Measurements from ENCODE around the gene MARCHF2. TPM values are rescaled to one million over a fixed set of nuclear protein-coding genes. Genes with fewer than 3 reads are reported as not detected.
A peak's percentile ranks its signal among the peaks of the same experiment; 100 is the strongest.

MARCHF2 gene
- total RNA-seq, 2 experiments from 2014 or later: 20.6 to 20.8 TPM

GRCh38 chr19:8453616-8454015 is 40.5 kb downstream of the MARCHF2 start:
- Mint-ChIP-seq H3K4me1 (peaks cover 82% of the 10 kb centered on the region), H3K27ac (no peak overlapping the region), H3K27me3 (no peaks in the 10 kb centered on the region), H3K9me3 (no peaks in the 10 kb centered on the region), H3K36me3 (ENCODE audit: low read depth) (peaks cover 61% of the 10 kb centered on the region), H3K4me3 (no peak overlapping the region)
- CTCF ChIA-PET: interaction anchor here (1.5 kb wide), 1 partner anchor 9 kb away, joined by 4 read pairs; the partner anchor contains the start of gene HNRNPM
- POLR2A ChIA-PET: interaction anchor here (1.1 to 1.2 kb wide), 3 partner anchors 9 to 52 kb away, joined by 3 to 4 read pairs (median 3); partner anchors contain the start of gene HNRNPM
- no peak for DNase-seq

GRCh38 chr19:8454218-8454617 is 41.1 kb downstream of the MARCHF2 start:
- Mint-ChIP-seq H3K4me3 (no peak overlapping the region), H3K9me3 (no peaks in the 10 kb centered on the region), H3K4me1 (peaks cover 82% of the 10 kb centered on the region), H3K27ac (no peak overlapping the region), H3K36me3 (ENCODE audit: low read depth) (peaks cover 61% of the 10 kb centered on the region), H3K27me3 (no peaks in the 10 kb centered on the region)
- POLR2A ChIA-PET: interaction anchor here (1.1 kb wide), 2 partner anchors 10 to 52 kb away, joined by 3 to 4 read pairs; partner anchors contain the start of gene HNRNPM
- CTCF ChIA-PET: interaction anchor here (0.6 kb wide), 1 partner anchor 161 kb away, joined by 4 read pairs; no protein-coding TSS in a partner anchor
- no peak for DNase-seq

GRCh38 chr19:8455018-8455417 is 41.9 kb downstream of the MARCHF2 start:
- no peak overlapping the region for H3K4me3 Mint-ChIP-seq
- POLR2A ChIA-PET: no interaction called here
- peaks cover 85% of the 10 kb centered on the region for H3K4me1 Mint-ChIP-seq
- no peaks in the 10 kb centered on the region for H3K9me3 Mint-ChIP-seq
- no peak overlapping the region for H3K27ac Mint-ChIP-seq
- peaks cover 65% of the 10 kb centered on the region for H3K36me3 Mint-ChIP-seq (ENCODE audit: low read depth)
- CTCF ChIA-PET: interaction anchor here (0.6 kb wide), 2 partner anchors 161 to 243 kb away, joined by 3 to 4 read pairs; no protein-coding TSS in a partner anchor
- H3K27me3 Mint-ChIP-seq: no peaks in the 10 kb centered on the region
- no peak for DNase-seq

GRCh38 chr19:8456064-8456463 is 43.0 kb downstream of the MARCHF2 start:
- Mint-ChIP-seq H3K4me3 (no peak overlapping the region), H3K27ac (no peak overlapping the region), H3K9me3 (no peaks in the 10 kb centered on the region), H3K4me1 (peaks cover 91% of the 10 kb centered on the region), H3K36me3 (ENCODE audit: low read depth) (peaks cover 67% of the 10 kb centered on the region), H3K27me3 (no peaks in the 10 kb centered on the region)
- no peak for DNase-seq
- ChIA-PET CTCF (interaction anchor here (1.0 kb wide), 1 partner anchor 43 kb away, joined by 3 read pairs; the partner anchor contains the start of gene MARCHF2), POLR2A (interaction anchor here (0.9 to 1.9 kb wide), 2 partner anchors 10 to 57 kb away, joined by 3 to 8 read pairs; no protein-coding TSS in a partner anchor)

- no peaks in the 10 kb centered on the region for H3K9me3 Mint-ChIP-seq
- ChIA-PET CTCF (interaction anchor here (0.6 to 1.1 kb wide), 2 partner anchors 11 to 125 kb away, joined by 3 read pairs; no protein-coding TSS in a partner anchor), POLR2A (interaction anchor here (0.6 to 2.1 kb wide), 5 partner anchors 9 to 119 kb away, joined by 3 to 9 read pairs (median 7); partner anchors contain the start of gene HNRNPM)
- no peak for DNase-seq
- H3K27ac Mint-ChIP-seq: no peak overlapping the region
- H3K4me3 Mint-ChIP-seq: no peak overlapping the region
- no peaks in the 10 kb centered on the region for H3K27me3 Mint-ChIP-seq
- H3K4me1 Mint-ChIP-seq: peaks cover 86% of the 10 kb centered on the region
- H3K36me3 Mint-ChIP-seq (ENCODE audit: low read depth): peaks cover 61% of the 10 kb centered on the region
Observed at GRCh38 chr19:8457209-8457608, 44.1 kb downstream of the MARCHF2 start.

GRCh38 chr19:8457827-8458226 is 44.7 kb downstream of the MARCHF2 start:
- H3K27me3 Mint-ChIP-seq: no peaks in the 10 kb centered on the region
- peaks cover 62% of the 10 kb centered on the region for H3K36me3 Mint-ChIP-seq (ENCODE audit: low read depth)
- H3K4me1 Mint-ChIP-seq: peaks cover 83% of the 10 kb centered on the region
- no peak overlapping the region for H3K4me3 Mint-ChIP-seq
- H3K27ac Mint-ChIP-seq: no peak overlapping the region
- DNase-seq: no peak
- CTCF ChIA-PET: interaction anchor here (0.6 to 1.4 kb wide), 3 partner anchors 12 to 124 kb away, joined by 3 to 4 read pairs (median 3); partner anchors contain the start of gene MARCHF2
- POLR2A ChIA-PET: interaction anchor here (0.6 to 2.1 kb wide), 5 partner anchors 9 to 118 kb away, joined by 3 to 9 read pairs (median 3); partner anchors contain the start of gene HNRNPM
- H3K9me3 Mint-ChIP-seq: no peaks in the 10 kb centered on the region

GRCh38 chr19:8458380-8458779 is 45.3 kb downstream of the MARCHF2 start:
- no peak for DNase-seq
- Mint-ChIP-seq H3K4me3 (no peak overlapping the region), H3K27me3 (no peaks in the 10 kb centered on the region), H3K9me3 (no peaks in the 10 kb centered on the region), H3K27ac (peak overlapping the region; percentile 56), H3K36me3 (ENCODE audit: low read depth) (peaks cover 67% of the 10 kb centered on the region), H3K4me1 (peaks cover 80% of the 10 kb centered on the region)
- POLR2A ChIA-PET: interaction anchor here (1.2 to 2.1 kb wide), 4 partner anchors 10 to 118 kb away, joined by 3 to 9 read pairs (median 5); partner anchors contain the start of gene HNRNPM
- CTCF ChIA-PET: interaction anchor here (1.4 kb wide), 1 partner anchor 45 kb away, joined by 4 read pairs; the partner anchor contains the start of gene MARCHF2

GRCh38 chr19:8459095-8459494 is 46.0 kb downstream of the MARCHF2 start:
- Mint-ChIP-seq H3K4me1 (peaks cover 73% of the 10 kb centered on the region), H3K9me3 (no peaks in the 10 kb centered on the region), H3K36me3 (ENCODE audit: low read depth) (peaks cover 71% of the 10 kb centered on the region), H3K27ac (no peak overlapping the region), H3K27me3 (no peaks in the 10 kb centered on the region), H3K4me3 (no peak overlapping the region)
- CTCF ChIA-PET: no interaction called here
- POLR2A ChIA-PET: no interaction called here
- no peak for DNase-seq

GRCh38 chr19:8459520-8460270 is 46.6 kb downstream of the MARCHF2 start:
- Mint-ChIP-seq H3K36me3 (ENCODE audit: low read depth) (peaks cover 74% of the 10 kb centered on the region), H3K4me3 (no peak overlapping the region), H3K27me3 (no peaks in the 10 kb centered on the region), H3K27ac (no peak overlapping the region), H3K4me1 (peaks cover 67% of the 10 kb centered on the region), H3K9me3 (no peaks in the 10 kb centered on the region)
- ChIA-PET CTCF (interaction anchor here (1.3 kb wide), 1 partner anchor 119 kb away, joined by 4 read pairs; no protein-coding TSS in a partner anchor), POLR2A (interaction anchor here (1.0 to 1.4 kb wide), 3 partner anchors 15 to 28 kb away, joined by 3 to 6 read pairs (median 3); partner anchors contain the start of gene HNRNPM)
- no peak for DNase-seq

- peak overlapping the region; percentile 71 for H3K27ac Mint-ChIP-seq
- POLR2A ChIA-PET: interaction anchor here (1.0 to 1.9 kb wide), 4 partner anchors 12 to 27 kb away, joined by 3 to 11 read pairs (median 4); partner anchors contain the start of gene HNRNPM
Observed at GRCh38 chr19:8460516-8461298, 47.6 kb downstream of the MARCHF2 start.

GRCh38 chr19:8461376-8461775 is 48.3 kb downstream of the MARCHF2 start:
- Mint-ChIP-seq H3K27ac (no peak overlapping the region), H3K36me3 (ENCODE audit: low read depth) (peaks cover 76% of the 10 kb centered on the region), H3K9me3 (no peaks in the 10 kb centered on the region), H3K4me3 (no peak overlapping the region), H3K27me3 (no peaks in the 10 kb centered on the region), H3K4me1 (peaks cover 52% of the 10 kb centered on the region)
- ChIA-PET CTCF (no interaction called here), POLR2A (interaction anchor here (1.2 to 1.9 kb wide), 3 partner anchors 9 to 17 kb away, joined by 4 to 11 read pairs (median 4); partner anchors contain the start of gene HNRNPM)
- no peak for DNase-seq

More at GRCh38 chr19:8460516-8461298, 47.6 kb downstream of the MARCHF2 start:
- no peak for DNase-seq
- H3K36me3 Mint-ChIP-seq (ENCODE audit: low read depth): peaks cover 76% of the 10 kb centered on the region
- CTCF ChIA-PET: interaction anchor here (1.3 kb wide), 1 partner anchor 118 kb away, joined by 4 read pairs; no protein-coding TSS in a partner anchor
- H3K4me1 Mint-ChIP-seq: peaks cover 58% of the 10 kb centered on the region
- H3K27me3 Mint-ChIP-seq: no peaks in the 10 kb centered on the region
- no peak overlapping the region for H3K4me3 Mint-ChIP-seq
- H3K9me3 Mint-ChIP-seq: no peaks in the 10 kb centered on the region

- POLR2A ChIA-PET: interaction anchor here (0.6 to 1.9 kb wide), 4 partner anchors 9 to 119 kb away, joined by 4 to 11 read pairs (median 4); partner anchors contain the start of gene HNRNPM
Observed at GRCh38 chr19:8461891-8462290, 48.8 kb downstream of the MARCHF2 start.

More at GRCh38 chr19:8461891-8462290, 48.8 kb downstream of the MARCHF2 start:
- no peaks in the 10 kb centered on the region for H3K27me3 Mint-ChIP-seq
- no peak overlapping the region for H3K27ac Mint-ChIP-seq
- H3K9me3 Mint-ChIP-seq: no peaks in the 10 kb centered on the region
- peaks cover 48% of the 10 kb centered on the region for H3K4me1 Mint-ChIP-seq
- CTCF ChIA-PET: interaction anchor here (1.0 to 1.8 kb wide), 4 partner anchors 12 to 117 kb away, joined by 3 to 8 read pairs (median 4); partner anchors contain the start of gene MARCHF2
- peaks cover 75% of the 10 kb centered on the region for H3K36me3 Mint-ChIP-seq (ENCODE audit: low read depth)
- no peak overlapping the region for H3K4me3 Mint-ChIP-seq
- DNase-seq: no peak
